Embryonic facial prominence (tissue), 1 donor: Measurements from ENCODE around the gene ADIG.

Source experiments
- DNase-seq: peaks from one replicate; pipeline ENCODE4 v3.0.0-alpha.2; 2016; ENCODE audit errors: extremely low spot score

The ADIG gene

DNA sequence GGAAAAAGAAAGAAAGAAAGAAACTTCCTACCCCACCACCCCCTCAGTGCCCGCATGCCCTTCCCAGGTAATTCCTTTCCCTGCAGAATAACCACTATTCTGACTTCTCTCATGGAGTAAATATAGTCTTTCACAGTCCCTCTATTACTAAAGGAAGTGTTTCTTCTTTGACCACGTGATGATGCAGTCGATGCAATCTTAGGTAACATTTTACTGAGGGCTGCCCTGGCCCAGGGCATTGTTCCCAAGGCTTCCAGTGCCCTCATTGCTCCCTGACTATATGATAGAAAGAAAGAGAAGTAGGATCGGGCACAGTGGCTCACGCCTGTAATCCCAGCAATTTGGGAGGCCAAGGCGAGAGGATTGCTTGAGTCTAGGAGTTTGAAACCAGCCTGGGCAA, 49.7 kb downstream of the ADIG start:
- no peak for DNase-seq

DNA sequence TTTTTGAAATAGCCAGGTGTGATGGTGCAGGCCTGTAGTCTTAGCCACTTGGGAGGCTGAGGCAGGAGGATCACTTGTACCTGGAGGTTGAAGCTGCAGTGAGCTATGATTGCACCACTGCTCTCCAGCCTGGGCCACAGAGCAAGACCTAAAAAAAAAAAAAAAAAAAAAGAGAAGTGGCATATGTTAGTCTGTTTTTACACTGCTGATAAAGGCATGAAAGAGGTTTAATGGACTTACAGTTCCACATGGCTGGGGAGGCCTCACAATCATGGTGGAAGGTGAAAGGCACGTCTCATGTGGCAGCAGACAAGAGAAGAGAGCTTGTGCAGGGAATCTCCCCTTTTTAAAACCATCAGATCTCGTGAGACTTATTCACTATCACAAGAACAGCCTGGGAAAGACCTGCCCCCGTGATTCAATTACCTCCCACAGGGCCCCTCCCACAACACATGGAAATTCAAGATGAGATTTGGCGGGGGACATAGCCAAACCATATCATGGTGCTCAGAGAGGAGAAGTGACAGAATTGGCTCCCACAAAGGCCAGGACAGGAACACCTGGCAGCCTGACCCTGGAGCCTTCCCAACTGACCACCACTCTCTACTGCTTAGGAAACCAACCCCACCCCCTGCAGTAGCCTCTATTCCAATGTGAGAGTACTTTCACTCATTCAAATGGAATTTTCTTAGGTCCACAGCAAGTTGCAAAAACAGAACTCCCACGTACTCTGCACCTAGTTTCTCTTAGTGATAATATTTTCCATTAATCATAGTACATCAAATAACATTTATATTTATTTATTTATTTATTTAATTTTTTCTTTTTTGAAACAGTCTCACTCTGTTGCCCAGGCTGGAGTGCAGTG, 50.4 kb downstream of the ADIG start:
- DNase-seq, result no peak

DNA sequence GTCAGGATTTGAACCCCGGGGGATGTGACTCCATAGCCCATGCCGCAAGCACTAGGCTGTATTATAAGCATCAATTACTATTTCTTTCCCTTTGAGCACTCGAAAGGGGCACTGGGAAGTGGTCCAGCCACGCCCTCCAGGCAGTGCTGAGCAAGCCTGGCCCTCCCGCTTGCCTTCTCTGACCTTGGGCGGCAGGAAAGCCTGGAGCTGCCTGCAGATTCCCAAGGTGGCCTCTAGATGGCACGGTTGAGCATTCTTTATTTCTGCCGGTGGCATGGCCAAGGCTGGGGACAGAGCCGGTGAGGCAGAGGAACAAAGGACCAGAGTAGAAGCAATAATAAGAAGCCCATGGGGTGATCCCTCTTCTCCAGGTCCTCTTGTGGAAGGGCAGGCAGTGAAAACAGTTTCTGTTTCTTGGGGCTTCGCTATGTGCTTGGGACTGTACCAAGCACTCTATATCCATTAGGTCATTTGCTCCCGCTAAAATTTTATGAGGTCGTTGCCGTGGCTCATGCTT, 52.6 kb downstream of the ADIG start:
- no peak for DNase-seq

DNA sequence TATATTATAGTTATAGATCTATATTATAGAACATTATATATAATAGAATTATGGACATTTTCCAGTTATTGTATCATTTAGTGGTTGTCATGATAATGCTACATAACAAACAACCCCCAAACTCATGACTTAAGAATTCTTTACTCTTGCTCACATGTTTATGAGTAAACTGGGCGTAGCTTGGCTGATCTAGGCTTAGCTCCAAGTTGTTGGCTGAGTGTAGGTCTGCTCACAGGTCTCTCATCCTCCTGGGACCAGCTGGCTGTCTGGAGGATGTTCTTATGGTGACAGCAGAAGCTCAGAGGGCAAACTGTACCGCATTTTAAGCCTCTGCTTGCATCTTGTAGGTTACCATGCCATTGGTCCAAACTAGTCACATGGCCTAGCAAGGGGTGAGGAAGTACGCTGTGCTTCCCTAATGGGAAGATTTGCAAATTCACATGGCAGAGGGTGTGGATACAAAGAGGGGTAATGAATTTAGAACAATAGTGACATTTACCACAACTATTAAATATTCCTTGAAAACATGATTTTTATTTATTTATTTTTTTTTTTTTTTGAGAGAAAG, 54.8 kb downstream of the ADIG start:
- DNase-seq, result no peak
